CD4-positive, alpha-beta T cell (primary cell): ENCODE results near the gene SKAP2. TPM values are rescaled to one million over a fixed set of nuclear protein-coding genes. Genes with fewer than 3 reads are reported as not detected.
A peak's percentile ranks its signal among the peaks of the same experiment; 100 is the strongest.

Experiments
- ATAC-seq: fragments of 200-7000 bp; cut with Tn5 transposase; one replicate; pipeline ENCODE4 v1.10.0; 2022; ENCODE audit warnings: mild to moderate bottlenecking; ENCODE audit not compliant: poor library complexity
- CTCF ChIA-PET: fragments of 350-600 bp; sonication (Branson Sonifier 250); formaldehyde crosslinking; loops from one replicate; lab custom pipeline; 2021; ENCODE audit warnings: antibody characterized with exemption, inconsistent platforms; lab: Charles Lee
- POLR2A ChIA-PET: fragments of 350-600 bp; sonication (Branson Sonifier 250); formaldehyde crosslinking; loops from one replicate; lab custom pipeline; 2021; ENCODE audit warnings: antibody characterized with exemption, inconsistent platforms; lab: Charles Lee
- DNase-seq, 14 experiments: peaks; one replicate each; pipeline ENCODE4 v3.0.0-alpha.2; 2013 to 2020; ENCODE audit warnings: mixed read lengths in 2 of 14
- H3K27ac ChIP-seq, 2 donors: one replicate each; pipeline versions ENCODE4 v1.5.1 to v1.7.0; 2013; ENCODE audit warnings: low read length in 2 of 2, low read depth in 1 of 2, mild to moderate bottlenecking in 1 of 2
- H3K27me3 ChIP-seq, 2 experiments: 1 replicate in 1 of 2; 2 replicates in 1 of 2; pipeline versions ENCODE4 v1.6.1 to v1.7.0; 2013; ENCODE audit warnings: low read length in 2 of 2, control low read depth in 1 of 2, mild to moderate bottlenecking in 1 of 2, moderate library complexity in 1 of 2; ENCODE audit not compliant: insufficient read depth in 2 of 2, control insufficient read depth in 1 of 2
- H3K36me3 ChIP-seq: one replicate; pipeline ENCODE4 v1.6.1; 2013; ENCODE audit warnings: low read length, control low read depth; ENCODE audit not compliant: insufficient read depth
- H3K4me1 ChIP-seq: one replicate; pipeline ENCODE4 v1.6.1; 2013; ENCODE audit warnings: low read length, control low read depth; ENCODE audit not compliant: insufficient read depth
- H3K4me3 ChIP-seq: one replicate; pipeline ENCODE4 v1.5.1; 2013; ENCODE audit warnings: mild to moderate bottlenecking, low read length, moderate library complexity
- H3K9me3 ChIP-seq, 2 experiments: 1 replicate in 1 of 2; 2 replicates in 1 of 2; pipeline versions ENCODE4 v1.6.1 to v1.7.0; 2013; ENCODE audit warnings: low read length in 2 of 2, mild to moderate bottlenecking in 2 of 2, control low read depth in 1 of 2, moderate library complexity in 1 of 2; ENCODE audit not compliant: control insufficient read depth in 1 of 2, insufficient read depth in 1 of 2
- H3K27ac Mint-ChIP-seq: one replicate; pipeline ENCODE4 v1.8.0; 2020; ENCODE audit warnings: mixed read lengths
- H3K27me3 Mint-ChIP-seq: one replicate; pipeline ENCODE4 v1.8.0; 2021; ENCODE audit warnings: mixed read lengths
- H3K36me3 Mint-ChIP-seq: one replicate; pipeline ENCODE4 v1.8.0; 2021; ENCODE audit warnings: low read depth, mixed read lengths
- H3K4me1 Mint-ChIP-seq: one replicate; pipeline ENCODE4 v1.8.0; 2021; ENCODE audit warnings: low read depth, mixed read lengths
- H3K4me3 Mint-ChIP-seq: one replicate; pipeline ENCODE4 v1.8.0; 2020; ENCODE audit warnings: mild to moderate bottlenecking, mixed read lengths
- H3K9me3 Mint-ChIP-seq: one replicate; pipeline ENCODE4 v1.8.0; 2020; ENCODE audit warnings: mixed read lengths
- CTCF ChIP-seq: fragments of 200-600 bp; IDR thresholded peaks from one replicate; pipeline ENCODE4 v1.8.0; 2022; ENCODE audit warnings: antibody characterized with exemption, mild to moderate bottlenecking
- intact Hi-C, 2 experiments: fragments of 100-400 bp; cut with DNase I in 1 of 2; cut with micrococcal nuclease in 1 of 2; formaldehyde crosslinking; loops; one replicate each; pipeline versions ENCODE4 v1.15.1 to v1.9.0; 2023 to 2025; cut with DNase I, micrococcal nuclease
- total RNA-seq, 174 experiments: library from RNA in 2 of 174; stranded (reverse) in 2 of 174; gene quantifications; one replicate each; pipeline ENCODE4 v1.2.3 and lab custom pipeline; 2021 to 2026

Gene SKAP2
- total RNA-seq, 2 experiments from 2014 or later: 0.91 to 1.2 TPM

GRCh38 chr7:26688388-26688787 is 176.0 kb downstream of the SKAP2 start:
- H3K4me3 ChIP-seq: no peak overlapping the region
- no peak for TF ChIP-seq CTCF
- ATAC-seq (no peak), DNase-seq (no peak)
- Mint-ChIP-seq H3K27ac (no peak overlapping the region), H3K9me3 (no peaks in the 10 kb centered on the region), H3K4me1 (no peaks in the 10 kb centered on the region), H3K36me3 (no peaks in the 10 kb centered on the region), H3K4me3 (no peak overlapping the region), H3K27me3 (peaks cover 70% of the 10 kb centered on the region)
- H3K4me1 ChIP-seq: no peaks in the 10 kb centered on the region
- POLR2A ChIA-PET: no interaction called here
- peaks cover 0 to 8% of the 10 kb centered on the region in 2 experiments for H3K27me3 ChIP-seq
- intact Hi-C loops: no loop called here
- H3K36me3 ChIP-seq: no peaks in the 10 kb centered on the region
- H3K27ac ChIP-seq: no peak overlapping the region
- CTCF ChIA-PET: interaction anchor here (2.3 to 2.5 kb wide), 2 partner anchors 26 to 473 kb away, joined by 6 to 12 read pairs; no protein-coding TSS in a partner anchor
- H3K9me3 ChIP-seq: no peaks in the 10 kb centered on the region

GRCh38 chr7:26687032-26687431 is 177.4 kb downstream of the SKAP2 start:
- ChIA-PET CTCF (interaction anchor here (0.9 to 2.5 kb wide), 5 partner anchors 9 to 475 kb away, joined by 3 to 12 read pairs (median 4); no protein-coding TSS in a partner anchor), POLR2A (no interaction called here)
- no peak overlapping the region for H3K4me3 Mint-ChIP-seq
- Histone ChIP-seq H3K27ac (no peak overlapping the region), H3K9me3 (no peaks in the 10 kb centered on the region), H3K36me3 (no peaks in the 10 kb centered on the region), H3K27me3 (peaks cover 0 to 8% of the 10 kb centered on the region in 2 experiments), H3K4me3 (no peak overlapping the region), H3K4me1 (no peaks in the 10 kb centered on the region)
- no peak for TF ChIP-seq CTCF
- ATAC-seq (no peak), DNase-seq (no peak)
- intact Hi-C loops: no loop called here
- H3K9me3 Mint-ChIP-seq: no peaks in the 10 kb centered on the region
- no peak overlapping the region for H3K27ac Mint-ChIP-seq
- H3K36me3 Mint-ChIP-seq: no peaks in the 10 kb centered on the region
- no peaks in the 10 kb centered on the region for H3K4me1 Mint-ChIP-seq
- peaks cover 77% of the 10 kb centered on the region for H3K27me3 Mint-ChIP-seq

- Mint-ChIP-seq H3K4me1 (no peaks in the 10 kb centered on the region), H3K9me3 (no peaks in the 10 kb centered on the region), H3K27me3 (peaks cover 76% of the 10 kb centered on the region), H3K27ac (no peak overlapping the region), H3K36me3 (no peaks in the 10 kb centered on the region), H3K4me3 (no peak overlapping the region)
- ChIA-PET POLR2A (no interaction called here), CTCF (interaction anchor here (1.1 to 2.5 kb wide), 4 partner anchors 10 to 475 kb away, joined by 3 to 12 read pairs (median 5); no protein-coding TSS in a partner anchor)
- ATAC-seq: peak; percentile 54
- intact Hi-C loops: loop anchor here in 1 of 2 experiments (1.0 kb wide), 1 partner anchor 475 kb away; no protein-coding TSS in a partner anchor
- Histone ChIP-seq H3K4me3 (no peak overlapping the region), H3K9me3 (no peaks in the 10 kb centered on the region), H3K27ac (no peak overlapping the region), H3K4me1 (no peaks in the 10 kb centered on the region), H3K27me3 (peaks cover 0 to 8% of the 10 kb centered on the region in 2 experiments), H3K36me3 (no peaks in the 10 kb centered on the region)
- TF ChIP-seq CTCF: peak; percentile 84
- DNase-seq: peak in 4 of 14 experiments; percentile 7 to 65 (median 50)
Measured at GRCh38 chr7:26686448-26686981, 177.9 kb downstream of the SKAP2 start.
